HCT116 (cell line): Measurements from ENCODE around the gene RMND1. TPM values are rescaled to one million over a fixed set of nuclear protein-coding genes. Genes with fewer than 3 reads are reported as not detected.

Source experiments
- ATAC-seq: fragments of 200-7000 bp; cut with Tn5 transposase; 2 replicates; pipeline ENCODE4 v1.9.1; 2020; ENCODE audit warnings: mild to moderate bottlenecking, moderate library complexity
- BruUV-seq: library from RNA; stranded (reverse); fragments of 400-500 nt; replicated peaks from 2 replicates; lab custom pipeline; 2021; lab: Mats Ljungman, UMichigan
- CTCF ChIA-PET: fragments of 300-600 bp; sonication (Branson Sonifier 250); formaldehyde crosslinking; loops from one replicate; lab custom pipeline; 2021; ENCODE audit warnings: antibody characterized with exemption; lab: Charles Lee
- POLR2A ChIA-PET: fragments of 300-600, 350-600 bp; sonication (Branson Sonifier 250); formaldehyde crosslinking; loops from one replicate; lab custom pipeline; 2021; ENCODE audit warnings: antibody characterized with exemption; lab: Charles Lee
- RAD21 ChIA-PET, 2 experiments: fragments of 300-600 bp; sonication (Branson Sonifier 250); formaldehyde crosslinking; loops; one replicate each; lab custom pipeline; 2023; ENCODE audit warnings: low total read pairs in 2 of 2; ENCODE audit not compliant: uncharacterized antibody in 2 of 2, unreplicated experiment in 2 of 2, low non-redundant PET in 1 of 2; lab: Charles Lee
- DNase-seq: peaks from one replicate; pipeline ENCODE4 v3.0.0-alpha.2; 2010; ENCODE audit warnings: low read depth, low spot score
- H2AFZ ChIP-seq: fragments of 200-600 bp; shearing (Covaris generic), sonication (generic); 2 replicates; pipeline ENCODE4 v1.6.1; 2017; ENCODE audit warnings: low read depth, mixed run types, mixed read lengths, antibody characterized with exemption, low read length; ENCODE audit not compliant: poor library complexity, severe bottlenecking
- H3K27ac ChIP-seq: 2 replicates; pipeline ENCODE4 v1.5.1; 2012; ENCODE audit warnings: low read depth, low read length
- H3K27me3 ChIP-seq: fragments of 200-600 bp; sonication (generic); 2 replicates; pipeline ENCODE4 v1.6.1; 2016; ENCODE audit warnings: mixed run types, low read length, mixed read lengths; ENCODE audit not compliant: insufficient read depth
- H3K36me3 ChIP-seq, 2 experiments: fragments of 200-500 bp in 1 of 2; fragments of 200-600 bp in 1 of 2; sonication (Bioruptor generic) in 1 of 2; sonication (generic) in 1 of 2; 2 replicates each; pipeline versions ENCODE4 v1.5.1 to v1.6.1; 2014 to 2016; ENCODE audit warnings: low read length in 2 of 2, inconsistent platforms in 1 of 2, mixed read lengths in 1 of 2, mixed run types in 1 of 2; ENCODE audit not compliant: insufficient read depth in 2 of 2, control insufficient read depth in 1 of 2
- H3K4me1 ChIP-seq, 2 experiments: fragments of 200-600 bp in 1 of 2; sonication (generic) in 1 of 2; 2 replicates each; pipeline versions ENCODE4 v1.5.1 to v1.6.1; 2012 to 2017; ENCODE audit warnings: low read length in 2 of 2, inconsistent platforms in 1 of 2, mild to moderate bottlenecking in 1 of 2, mixed read lengths in 1 of 2, mixed run types in 1 of 2, moderate library complexity in 1 of 2; ENCODE audit not compliant: insufficient read depth in 2 of 2, control insufficient read depth in 1 of 2
- H3K4me2 ChIP-seq: fragments of 200-600 bp; sonication (generic); 2 replicates; pipeline ENCODE4 v1.6.1; 2017; ENCODE audit warnings: mixed run types, low read length, mixed read lengths
- H3K4me3 ChIP-seq, 2 experiments: fragments of 200-600 bp in 1 of 2; sonication (generic) in 1 of 2; replicated peaks in 1 of 2; 2 replicates each; pipeline ENCODE4 v1.5.1; 2011 to 2016; ENCODE audit warnings: low read length in 2 of 2, control low read depth in 1 of 2, low read depth in 1 of 2, mild to moderate bottlenecking in 1 of 2, mixed read lengths in 1 of 2, mixed run types in 1 of 2
- H3K79me2 ChIP-seq: fragments of 200-600 bp; sonication (generic); 2 replicates; pipeline ENCODE4 v1.6.1; 2017; ENCODE audit warnings: mild to moderate bottlenecking, mixed run types, low read length, moderate library complexity, mixed read lengths; ENCODE audit not compliant: insufficient read depth
- H3K9ac ChIP-seq: fragments of 200-600 bp; sonication (generic); 2 replicates; pipeline ENCODE4 v1.6.1; 2016; ENCODE audit warnings: low read length, mixed read lengths
- H3K9me2 ChIP-seq: fragments of 200-600 bp; sonication (generic), shearing (Covaris generic); 2 replicates; pipeline ENCODE4 v1.6.1; 2017; ENCODE audit warnings: mixed run types, mild to moderate bottlenecking, moderate library complexity; ENCODE audit not compliant: insufficient read depth
- H3K9me3 ChIP-seq, 2 experiments: fragments of 200-500 bp in 1 of 2; fragments of 200-600 bp in 1 of 2; sonication (Bioruptor generic) in 1 of 2; sonication (generic) in 1 of 2; 2 replicates each; pipeline ENCODE4 v1.6.1; 2014 to 2017; ENCODE audit warnings: low read length in 2 of 2, mixed read lengths in 2 of 2, inconsistent platforms in 1 of 2, low read depth in 1 of 2, mild to moderate bottlenecking in 1 of 2, mixed run types in 1 of 2, moderate library complexity in 1 of 2; ENCODE audit not compliant: control insufficient read depth in 1 of 2, insufficient read depth in 1 of 2
- H4K20me1 ChIP-seq: fragments of 200-600 bp; sonication (generic), shearing (Covaris generic); 2 replicates; pipeline ENCODE4 v1.6.1; 2017; ENCODE audit warnings: mixed run types, mild to moderate bottlenecking, moderate library complexity; ENCODE audit not compliant: insufficient read depth
- CEBPB ChIP-seq: IDR thresholded peaks from 2 replicates; pipeline ENCODE4 v1.6.1; 2012; ENCODE audit warnings: low read depth
- CTCF ChIP-seq, 3 experiments: fragments of 200-600 bp in 1 of 3; sonication (generic) in 1 of 3; IDR thresholded peaks in 2 of 3; conservative IDR thresholded peaks in 1 of 3; 2 replicates each; pipeline ENCODE4 v1.5.1; 2012 to 2017; ENCODE audit warnings: low read depth in 2 of 3, low read length in 2 of 3, antibody characterized with exemption in 1 of 3, borderline replicate concordance in 1 of 3, control low read depth in 1 of 3, mild to moderate bottlenecking in 1 of 3, mixed read lengths in 1 of 3, mixed run types in 1 of 3, moderate library complexity in 1 of 3; ENCODE audit not compliant: insufficient read depth in 1 of 3
- FOSL1 ChIP-seq: IDR thresholded peaks from 2 replicates; pipeline ENCODE4 v1.6.1; 2012; ENCODE audit warnings: low read depth
- JUND ChIP-seq: IDR thresholded peaks from 2 replicates; pipeline ENCODE4 v1.6.1; 2012
- MAX ChIP-seq: IDR thresholded peaks from 2 replicates; pipeline ENCODE4 v1.6.1; 2012
- RAD21 ChIP-seq: IDR thresholded peaks from 2 replicates; pipeline ENCODE4 v1.6.1; 2012; ENCODE audit warnings: low read depth, mild to moderate bottlenecking
- ZBTB33 ChIP-seq: IDR thresholded peaks from 2 replicates; pipeline ENCODE4 v1.6.1; 2011; ENCODE audit warnings: mild to moderate bottlenecking, low read length, moderate library complexity; ENCODE audit not compliant: insufficient replicate concordance; ENCODE audit errors: extremely low read depth
- ZFX ChIP-seq: fragments of 450-650 bp; IDR thresholded peaks from 2 replicates; pipeline ENCODE4 v1.6.1; 2017
- intact Hi-C: fragments of 100-400 bp; cut with micrococcal nuclease; formaldehyde crosslinking; loops from 2 replicates; pipeline ENCODE4 v1.10.0; 2022
- total RNA-seq: library from RNA; stranded (reverse); gene quantifications from one replicate; pipeline ENCODE4 v1.2.1, GENCODE V29; 2021; ENCODE audit not compliant: unreplicated experiment

RMND1 gene
- total RNA-seq, 1 experiment from 2014 or later = 28.0 TPM

GRCh38 chr6:151370509-151371078 lies 81.3 kb downstream of the RMND1 start:
- H3K4me1 ChIP-seq = peaks cover 18% of the 10 kb centered on the region in 2 experiments
- TF ChIP-seq RAD21 (peak; percentile 56), CTCF (IDR thresholded peaks at IDR 0.05 in 2 of 3, conservative IDR thresholded peaks at IDR 0.05 in 1 of 3; ENCODE audit: borderline replicate concordance in 1 of 3, insufficient read depth in 1 of 3, low read depth in 2 of 3, low read length in 2 of 3) (peak; percentile 24 to 50 (median 40); a peak in 5 of 6 replicates), JUND (no peak)
- TF ChIP-seq, all 23 proteins: peak for 2
- Histone ChIP-seq H3K4me3 (no peak overlapping the region), H2AFZ (no peak overlapping the region), H3K27ac (no peak overlapping the region), H3K27me3 (no peaks in the 10 kb centered on the region), H3K9me3 (no peaks in the 10 kb centered on the region), H3K79me2 (peaks cover 23% of the 10 kb centered on the region), H3K36me3 (peaks cover 5 to 22% of the 10 kb centered on the region in 2 experiments; a peak in 1 of 4 replicates), H3K4me2 (no peak overlapping the region), H4K20me1 (no peaks in the 10 kb centered on the region), H3K9me2 (no peaks in the 10 kb centered on the region), H3K9ac (no peak overlapping the region)
- CTCF ChIA-PET = interaction anchor here (0.6 to 1.7 kb wide), 3 partner anchors 12 to 479 kb away, joined by 3 to 10 read pairs (median 5); no protein-coding TSS in a partner anchor
- DNase-seq (no peak), ATAC-seq (peak; percentile 58)
- intact Hi-C loops = no loop called here
- no TSS peak for BruUV-seq
- POLR2A ChIA-PET = no interaction called here
- RAD21 ChIA-PET = no interaction called here

- no peaks in the 10 kb centered on the region for H3K27me3 ChIP-seq
- no peak for ATAC-seq
- no TSS peak for BruUV-seq
Measured at GRCh38 chr6:151365233-151365632, 86.7 kb downstream of the RMND1 start.

More at GRCh38 chr6:151365233-151365632, 86.7 kb downstream of the RMND1 start:
- peaks cover 5 to 24% of the 10 kb centered on the region in 2 experiments; a peak in 1 of 4 replicates for H3K36me3 ChIP-seq
- H3K9me3 ChIP-seq = no peaks in the 10 kb centered on the region
- TF ChIP-seq ZBTB33 (no peak), CEBPB (no peak), FOSL1 (no peak), MAX (no peak), ZFX (no peak)
- H3K4me1 ChIP-seq = no peaks in the 10 kb centered on the region
- no peaks in the 10 kb centered on the region for H3K9me2 ChIP-seq
- no peak overlapping the region for H3K4me3 ChIP-seq
- H2AFZ ChIP-seq = no peak overlapping the region
- no peak overlapping the region for H3K4me2 ChIP-seq
- POLR2A ChIA-PET = no interaction called here
- CTCF ChIA-PET = no interaction called here
- RAD21 ChIA-PET = no interaction called here
- intact Hi-C loops = no loop called here
- H3K27ac ChIP-seq = no peak overlapping the region
- no peak overlapping the region for H3K9ac ChIP-seq
- no peak for DNase-seq
- H3K79me2 ChIP-seq = no peaks in the 10 kb centered on the region; the same call in 1 of the 2 replicates
- no peaks in the 10 kb centered on the region for H4K20me1 ChIP-seq
